ENCODE data around the gene COMT.
A peak's percentile ranks its signal among the peaks of the same experiment; 100 is the strongest.
"Not testable (repeated sequence)": the region's sequence is repeated elsewhere in the genome, so short reads cannot be mapped to it uniquely, and the experiment has no call there.

COMT gene

GRCh38 chr22:19909350-19910179, 32.0 kb upstream of the COMT start:
- DNase-seq: peak; percentile 79

- DNase-seq: no peak
These were observed 31.3 kb upstream of the COMT start for GRCh38 chr22:19910180-19910744.

GRCh38 chr22:19911540-19912270, 29.9 kb upstream of the COMT start:
- DNase-seq: no peak

- DNase-seq: no peak
These were observed 29.1 kb upstream of the COMT start for GRCh38 chr22:19912271-19912999.

GRCh38 chr22:19913337-19913936, 28.1 kb upstream of the COMT start:
- DNase-seq: no peak

- DNase-seq: no peak
These were observed 27.2 kb upstream of the COMT start for GRCh38 chr22:19914201-19914943.

- no peak for DNase-seq
These were observed 26.2 kb upstream of the COMT start for GRCh38 chr22:19915287-19915954.

GRCh38 chr22:19916006-19916405, 25.6 kb upstream of the COMT start:
- no peak for DNase-seq

- DNase-seq: no peak
These were observed 24.6 kb upstream of the COMT start for GRCh38 chr22:19916941-19917340.

GRCh38 chr22:19917389-19918138, 24.0 kb upstream of the COMT start:
- no peak for DNase-seq

GRCh38 chr22:19918332-19919106, 23.1 kb upstream of the COMT start:
- DNase-seq: no peak

GRCh38 chr22:19919701-19920363, 21.7 kb upstream of the COMT start:
- no peak for DNase-seq

GRCh38 chr22:19921544-19922081, 20.0 kb upstream of the COMT start:
- no peak for DNase-seq

GRCh38 chr22:19923914-19924513, 17.6 kb upstream of the COMT start:
- DNase-seq: no peak

GRCh38 chr22:19926028-19926427, 15.5 kb upstream of the COMT start:
- not testable (repeated sequence) for DNase-seq

GRCh38 chr22:19927696-19928095, 13.9 kb upstream of the COMT start:
- DNase-seq: no peak

- DNase-seq: no peak
These were observed 13.4 kb upstream of the COMT start for GRCh38 chr22:19928207-19928606.

All from activated CD4-positive, alpha-beta T cell treated with anti-CD3 and anti-CD28 coated beads, Interleukin-10, Interleukin-2, amounts not matched to agents 100 ng/mL and 50 ng/mL, durations not matched to agents 16 hours and 8 hours (primary cell).